ENCODE data around the gene CASTOR1.

The CASTOR1 gene

GRCh38 chr22:30244066-30244465 is 45.2 kb downstream of the CASTOR1 start:
- no peak for DNase-seq

GRCh38 chr22:30243661-30244060 is 45.6 kb downstream of the CASTOR1 start:
- no peak for DNase-seq

- no peak for DNase-seq
Measured at GRCh38 chr22:30241576-30242371, 47.5 kb downstream of the CASTOR1 start.

- no peak for DNase-seq
Measured at GRCh38 chr22:30240541-30241417, 48.5 kb downstream of the CASTOR1 start.

GRCh38 chr22:30239488-30240405 is 49.6 kb downstream of the CASTOR1 start:
- no peak for DNase-seq

DNA sequence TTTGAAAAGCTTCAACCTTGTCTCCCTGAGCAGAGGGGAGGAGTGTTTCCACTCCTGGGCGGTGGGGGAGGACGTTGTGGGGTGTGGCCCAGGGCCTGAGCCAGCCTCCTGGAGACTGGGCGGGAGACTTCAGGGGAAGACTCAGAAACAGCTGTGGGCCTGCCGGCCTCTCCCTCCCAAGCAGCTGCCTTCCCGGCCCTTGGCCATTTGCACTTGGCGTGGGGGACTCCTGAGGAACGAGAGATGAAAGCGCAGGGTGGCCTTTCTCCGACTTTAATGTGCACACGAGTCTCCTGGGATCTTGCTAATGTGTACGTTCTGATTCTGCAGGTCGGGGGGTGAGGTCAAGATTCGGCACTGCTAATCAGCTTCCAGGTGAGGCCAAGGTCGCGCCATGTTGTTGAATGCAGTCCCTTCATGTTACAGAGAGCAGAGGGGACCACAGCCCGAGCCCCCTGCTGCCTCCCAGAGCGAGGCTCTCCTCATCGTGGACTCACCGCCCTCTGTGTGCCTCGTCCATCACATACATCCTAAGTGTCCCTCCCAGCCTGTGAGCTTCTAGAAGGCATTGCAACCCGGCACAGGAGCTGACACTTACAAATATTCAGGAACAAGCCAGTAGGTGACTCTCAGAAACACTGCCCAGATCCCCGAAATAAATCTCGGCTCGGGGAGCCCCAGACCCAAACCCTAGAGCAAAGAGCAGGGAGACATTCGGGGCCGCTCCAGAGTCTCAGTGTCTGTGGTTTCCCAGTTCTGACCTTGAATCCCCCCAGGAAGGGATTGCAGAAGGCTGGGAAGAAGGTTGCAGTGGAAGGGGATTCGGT is 50.4 kb downstream of the CASTOR1 start:
- DNase-seq, result no peak

DNA sequence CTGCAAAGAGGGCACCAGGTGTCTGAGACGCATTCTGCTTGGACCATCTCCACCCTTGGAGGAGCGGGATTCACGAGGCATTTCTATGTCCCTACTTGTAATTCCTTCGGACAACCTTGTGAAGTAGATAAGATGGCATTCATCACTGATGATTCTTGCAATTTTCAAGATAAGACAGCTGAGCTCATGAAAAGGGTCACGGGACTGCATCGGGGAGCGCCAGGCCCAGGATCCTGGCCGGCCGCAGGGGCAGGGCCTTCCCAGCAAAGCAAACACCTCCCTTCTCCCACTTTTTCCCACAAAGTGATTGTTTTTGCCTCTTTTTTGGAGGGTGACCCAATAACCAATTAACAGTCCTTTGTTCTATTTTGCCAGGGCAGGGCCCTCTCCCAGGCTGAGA is 51.2 kb downstream of the CASTOR1 start:
- no peak for DNase-seq

DNA sequence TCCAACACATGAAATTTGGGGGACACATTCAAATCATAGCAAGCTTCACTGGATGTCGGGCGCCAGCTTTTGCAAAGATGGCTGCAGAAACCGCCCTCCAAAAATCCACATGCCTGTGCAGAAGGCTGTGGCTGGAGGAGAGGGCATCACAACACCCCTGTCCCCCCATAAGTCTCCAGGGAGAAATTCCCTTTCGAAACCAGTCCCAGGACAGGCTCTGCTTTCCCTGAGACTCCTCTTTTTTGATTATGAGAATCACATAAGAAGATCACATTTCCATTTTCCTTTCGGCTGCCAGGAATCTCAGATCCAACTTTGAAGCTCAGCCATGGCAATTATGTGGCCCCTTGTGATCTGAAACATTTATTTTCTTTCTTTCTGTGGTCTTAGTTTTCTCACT is 52.4 kb downstream of the CASTOR1 start:
- DNase-seq, result no peak

DNA sequence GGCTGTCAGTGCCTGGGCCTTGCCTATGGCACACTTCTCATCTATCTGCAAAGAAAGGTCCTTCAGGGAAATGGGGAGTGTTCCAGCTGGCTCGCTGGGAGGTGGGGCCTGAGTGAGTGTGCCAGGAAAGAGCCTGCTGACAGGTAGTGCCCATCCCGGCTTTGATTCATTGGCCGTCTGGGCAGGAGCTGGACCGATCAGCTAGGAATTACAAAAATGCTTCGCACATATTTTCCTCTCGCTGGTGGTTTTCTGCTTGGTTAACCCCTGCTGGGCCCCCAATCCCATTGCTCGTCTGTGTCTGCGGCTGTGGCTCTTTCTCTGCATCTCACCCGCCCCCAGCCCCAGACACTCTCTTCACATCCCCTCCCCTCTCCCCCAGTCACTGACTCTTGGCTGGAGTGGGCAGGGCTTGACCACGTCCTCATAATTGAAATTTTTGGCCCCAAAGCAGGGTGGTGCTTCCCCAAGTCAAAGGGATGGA is 53.6 kb downstream of the CASTOR1 start:
- DNase-seq, result no peak
